Activated B cell treated with CpG ODN at 0.5 μM for 24 hours (primary cell): ENCODE measurements around the gene MTFR2. TPM values are rescaled to one million over a fixed set of nuclear protein-coding genes. Genes with fewer than 3 reads are reported as not detected.

Experiments used
- ATAC-seq: fragments of 200-7000 bp; cut with Tn5 transposase; one replicate; pipeline ENCODE4 v1.10.0; 2021; ENCODE audit warnings: low read depth, mild to moderate bottlenecking, moderate library complexity
- CTCF ChIA-PET: fragments of 350-600 bp; sonication (Branson Sonifier 250); formaldehyde crosslinking; loops from one replicate; lab custom pipeline; 2021; ENCODE audit warnings: antibody characterized with exemption; lab: Charles Lee
- POLR2A ChIA-PET: fragments of 350-600 bp; sonication (Branson Sonifier 250); formaldehyde crosslinking; loops from one replicate; lab custom pipeline; 2021; ENCODE audit warnings: antibody characterized with exemption; lab: Charles Lee
- DNase-seq: peaks from one replicate; pipeline ENCODE4 v3.0.0; 2022
- H3K27ac Mint-ChIP-seq: one replicate; pipeline ENCODE4 v1.8.0; 2020; ENCODE audit warnings: mixed read lengths
- H3K27me3 Mint-ChIP-seq: one replicate; pipeline ENCODE4 v1.8.0; 2021; ENCODE audit warnings: mixed read lengths
- H3K36me3 Mint-ChIP-seq: one replicate; pipeline ENCODE4 v1.8.0; 2021; ENCODE audit warnings: low read depth, mixed read lengths
- H3K4me1 Mint-ChIP-seq: one replicate; pipeline ENCODE4 v1.8.0; 2021; ENCODE audit warnings: mixed read lengths
- H3K4me3 Mint-ChIP-seq: one replicate; pipeline ENCODE4 v1.8.0; 2020; ENCODE audit warnings: mild to moderate bottlenecking, mixed read lengths
- H3K9me3 Mint-ChIP-seq: one replicate; pipeline ENCODE4 v1.8.0; 2020; ENCODE audit warnings: mixed read lengths
- intact Hi-C: fragments of 100-400 bp; cut with micrococcal nuclease; formaldehyde crosslinking; loops from one replicate; pipeline ENCODE4 v1.15.1; 2024
- total RNA-seq: library from RNA; stranded (reverse); gene quantifications from 2 replicates; pipeline ENCODE4 v1.2.3, GENCODE V29; 2022
- TF ChIP-seq, protein P1 (sequence below): fragments of 200-600 bp; IDR thresholded peaks from one replicate; pipeline ENCODE4 v1.8.0; 2022; ENCODE audit warnings: antibody characterized with exemption, mild to moderate bottlenecking

Gene MTFR2
- total RNA-seq = 2.5 and 3.5 TPM in 2 replicates

DNA sequence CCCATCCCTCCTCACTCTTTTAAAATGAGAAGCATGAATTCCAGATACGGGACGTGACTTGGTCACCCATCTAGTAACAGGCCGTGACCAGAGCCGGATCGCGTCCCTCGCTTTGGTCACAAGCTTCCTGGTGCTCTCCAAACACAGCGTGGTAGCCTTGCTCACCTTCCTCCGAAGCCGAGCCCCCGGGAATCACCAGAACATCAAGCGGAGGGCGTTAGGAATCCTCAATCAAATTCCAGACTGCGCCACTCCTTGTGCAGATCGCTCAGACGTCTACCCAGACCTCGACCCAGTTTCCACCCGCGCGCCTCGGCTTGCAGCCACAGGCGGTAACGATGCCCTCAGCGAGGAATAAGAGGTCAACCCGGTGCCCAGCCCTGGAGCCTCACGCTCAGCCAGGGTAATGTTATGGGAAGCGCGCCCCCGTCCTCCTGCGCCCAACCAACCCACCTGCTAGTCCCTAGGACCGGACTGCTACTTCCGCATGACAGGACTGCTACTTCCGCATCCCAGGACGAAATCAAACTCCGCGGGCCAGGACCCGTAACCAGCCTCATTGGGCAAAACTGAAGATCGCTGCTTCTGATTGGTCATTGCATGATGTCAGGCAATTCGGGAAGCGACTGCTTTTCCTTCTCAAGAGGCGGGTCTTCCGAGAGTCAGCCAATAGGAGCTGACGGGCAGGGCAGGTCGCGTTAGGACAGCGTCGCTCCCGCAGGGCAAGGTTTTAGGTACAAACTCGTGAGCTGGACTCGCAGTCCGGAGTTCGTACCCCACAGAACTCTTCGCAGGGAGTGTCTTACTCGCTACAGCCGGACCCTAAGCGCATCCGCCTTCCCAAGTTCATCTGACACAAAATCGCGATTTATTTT, at the start of gene MTFR2:
MTFR2 (minus strand) TSS at position 501 of the 875 bp plus-strand sequence. CDS start 1,212 bp downstream, outside the sequence.
- ChIA-PET CTCF (interaction anchor here (0.8 to 1.2 kb wide), 2 partner anchors 24 to 36 kb away, joined by 3 to 5 read pairs; no protein-coding TSS in a partner anchor), POLR2A (interaction anchor here (0.7 to 6.3 kb wide), 7 partner anchors 10 to 754 kb away, joined by 3 to 84 read pairs (median 4); partner anchors contain the start of gene BCLAF1)
- TF ChIP-seq, protein P1, sequence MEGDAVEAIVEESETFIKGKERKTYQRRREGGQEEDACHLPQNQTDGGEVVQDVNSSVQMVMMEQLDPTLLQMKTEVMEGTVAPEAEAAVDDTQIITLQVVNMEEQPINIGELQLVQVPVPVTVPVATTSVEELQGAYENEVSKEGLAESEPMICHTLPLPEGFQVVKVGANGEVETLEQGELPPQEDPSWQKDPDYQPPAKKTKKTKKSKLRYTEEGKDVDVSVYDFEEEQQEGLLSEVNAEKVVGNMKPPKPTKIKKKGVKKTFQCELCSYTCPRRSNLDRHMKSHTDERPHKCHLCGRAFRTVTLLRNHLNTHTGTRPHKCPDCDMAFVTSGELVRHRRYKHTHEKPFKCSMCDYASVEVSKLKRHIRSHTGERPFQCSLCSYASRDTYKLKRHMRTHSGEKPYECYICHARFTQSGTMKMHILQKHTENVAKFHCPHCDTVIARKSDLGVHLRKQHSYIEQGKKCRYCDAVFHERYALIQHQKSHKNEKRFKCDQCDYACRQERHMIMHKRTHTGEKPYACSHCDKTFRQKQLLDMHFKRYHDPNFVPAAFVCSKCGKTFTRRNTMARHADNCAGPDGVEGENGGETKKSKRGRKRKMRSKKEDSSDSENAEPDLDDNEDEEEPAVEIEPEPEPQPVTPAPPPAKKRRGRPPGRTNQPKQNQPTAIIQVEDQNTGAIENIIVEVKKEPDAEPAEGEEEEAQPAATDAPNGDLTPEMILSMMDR = no peak
- H3K27me3 Mint-ChIP-seq = no peaks in the 10 kb centered on the region
- intact Hi-C loops = loop anchor here (1.0 to 10.0 kb wide), 4 partner anchors 39 to 1195 kb away; partner anchors contain the start of genes AHI1, BCLAF1, HBS1L and MAP7
- DNase-seq (peak; percentile 74), ATAC-seq (peak; percentile 97)
- H3K27ac Mint-ChIP-seq = peak within 1 kb of the TSS; percentile 57
- peaks cover 6% of the 10 kb centered on the region for H3K36me3 Mint-ChIP-seq
- H3K9me3 Mint-ChIP-seq = no peaks in the 10 kb centered on the region
- H3K4me1 Mint-ChIP-seq = peaks cover 27% of the 10 kb centered on the region
- peak within 1 kb of the TSS; percentile 89 for H3K4me3 Mint-ChIP-seq

DNA sequence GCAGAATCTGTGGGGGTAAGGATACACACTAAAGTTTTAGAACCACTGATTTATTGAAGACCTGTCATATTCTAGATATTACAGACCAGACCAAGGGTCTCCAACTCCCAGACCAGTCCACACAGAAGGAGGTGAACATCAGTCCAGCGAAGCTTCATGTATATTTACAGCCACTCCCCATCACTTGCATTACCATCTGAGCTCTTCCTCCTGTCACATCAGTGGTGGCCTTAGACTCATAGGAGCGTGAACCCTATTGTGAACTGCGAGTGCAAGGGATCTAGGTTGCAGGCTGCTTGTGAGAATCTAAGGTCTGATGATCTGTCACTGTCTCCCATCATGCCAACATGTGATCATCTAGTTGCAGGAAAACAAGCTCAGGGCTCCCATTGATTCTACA, 44.5 kb upstream of the MTFR2 start:
- no peak for ATAC-seq
- no peak overlapping the region for H3K27ac Mint-ChIP-seq
- peaks cover 13% of the 10 kb centered on the region for H3K4me1 Mint-ChIP-seq
- peaks cover 6% of the 10 kb centered on the region for H3K36me3 Mint-ChIP-seq
- no peaks in the 10 kb centered on the region for H3K9me3 Mint-ChIP-seq
- ChIA-PET CTCF (no interaction called here), POLR2A (no interaction called here)
- H3K4me3 Mint-ChIP-seq = no peak overlapping the region
- no peak for DNase-seq
- intact Hi-C loops = no loop called here
- TF ChIP-seq, protein P1 = no peak
- H3K27me3 Mint-ChIP-seq = no peaks in the 10 kb centered on the region

DNA sequence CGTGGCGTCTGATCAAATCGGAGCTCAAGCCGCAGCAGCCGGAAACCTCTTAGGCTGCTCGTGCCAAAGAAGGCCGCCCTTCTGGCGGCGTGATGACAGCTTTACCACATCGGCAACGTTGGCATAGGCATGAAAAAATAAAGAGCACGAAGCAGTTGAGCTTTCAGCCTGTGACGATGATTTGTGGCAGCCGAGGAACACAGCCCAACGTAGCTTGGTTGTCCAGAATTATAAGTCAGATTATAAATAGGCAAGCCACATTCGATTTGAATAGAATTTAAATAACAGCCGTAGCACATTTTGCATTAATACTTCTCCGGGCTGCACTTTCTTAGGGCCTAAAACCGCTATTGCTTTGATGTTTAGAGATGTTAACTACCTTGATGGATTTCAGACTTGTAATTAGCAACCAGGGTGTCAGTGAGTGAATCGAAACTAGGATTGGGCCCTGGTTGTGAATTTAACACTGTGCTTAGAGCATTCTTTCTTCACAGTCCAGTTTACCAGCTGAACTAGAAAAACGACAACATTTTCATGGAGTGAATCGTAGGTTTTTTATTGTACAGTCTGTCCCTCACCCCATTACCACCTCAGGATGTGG, 40.4 kb upstream of the MTFR2 start:
- peak; percentile 26 for ATAC-seq
- TF ChIP-seq, protein P1 = no peak

DNA sequence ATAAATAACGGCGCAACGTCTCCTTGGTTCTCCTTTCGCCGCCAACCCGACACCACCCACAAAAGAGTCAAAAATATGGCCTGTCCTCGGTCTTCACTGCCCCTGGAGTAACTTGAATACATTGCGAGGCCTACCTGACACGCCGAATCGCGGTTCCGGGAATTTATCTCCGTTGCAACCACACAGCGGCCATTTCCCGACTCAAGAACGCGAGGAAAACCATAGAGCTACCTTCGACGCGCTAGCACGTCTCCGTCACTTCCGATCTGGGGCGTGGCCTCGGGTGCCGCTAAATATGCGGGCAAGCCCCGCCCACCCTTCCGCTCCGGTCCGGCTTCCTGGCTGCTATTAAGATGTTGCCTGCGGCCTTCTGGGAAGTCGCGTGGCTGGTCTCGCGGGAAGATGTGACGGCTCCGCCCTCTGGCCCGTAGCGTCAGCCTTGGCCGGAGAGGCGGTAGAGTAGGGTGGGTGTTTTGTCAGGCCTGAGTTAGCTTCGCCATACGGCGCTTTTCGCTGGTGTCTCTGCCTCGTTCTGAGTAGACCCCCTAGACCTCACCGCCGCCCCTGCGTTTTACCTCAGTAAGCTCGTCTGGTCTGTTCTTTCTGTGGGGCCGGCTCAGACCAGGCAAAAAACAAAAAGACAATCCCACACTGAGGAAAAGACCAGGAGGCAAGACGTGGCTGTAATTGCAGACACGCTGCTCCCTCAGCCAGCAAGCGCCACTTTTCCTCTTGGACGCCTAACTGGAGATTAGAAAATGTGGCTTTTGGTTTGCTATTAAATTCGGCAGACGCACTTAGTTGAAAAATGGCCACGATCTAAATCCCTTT, 39.7 kb upstream of the MTFR2 start, which contains the start of gene BCLAF1:
BCLAF1 (minus strand) TSS at position 268 of the 831 bp plus-strand sequence. CDS start 9,980 bp downstream, outside the sequence.
- DNase-seq (peak; percentile 98), ATAC-seq (peak; percentile 80)
- POLR2A ChIA-PET = interaction anchor here (0.5 to 4.0 kb wide), 38 partner anchors 8 to 1890 kb away, joined by 3 to 84 read pairs (median 5); partner anchors contain the start of genes AHI1, HBS1L, MAP3K5 and MTFR2
- Mint-ChIP-seq H3K4me1 (peaks cover 49% of the 10 kb centered on the region), H3K27me3 (no peaks in the 10 kb centered on the region), H3K9me3 (no peaks in the 10 kb centered on the region), H3K36me3 (peaks cover 33% of the 10 kb centered on the region), H3K4me3 (peak within 1 kb of the TSS; percentile 100), H3K27ac (peak within 1 kb of the TSS; percentile 100)
- intact Hi-C loops = loop anchor here (1.0 to 5.0 kb wide), 10 partner anchors 28 to 1235 kb away; partner anchors contain the start of genes HBS1L, MAP3K5, MTFR2 and PEX7
- CTCF ChIA-PET = interaction anchor here (1.0 to 2.5 kb wide), 4 partner anchors 28 to 791 kb away, joined by 3 to 18 read pairs (median 6); partner anchors contain the start of gene MAP3K5
- TF ChIP-seq, protein P1 = no peak

More for the DNA sequence above, 40.4 kb upstream of the MTFR2 start:
- peak; percentile 57 for DNase-seq
- Mint-ChIP-seq H3K36me3 (peaks cover 27% of the 10 kb centered on the region), H3K4me1 (peaks cover 42% of the 10 kb centered on the region), H3K27ac (peak overlapping the region; percentile 100), H3K27me3 (no peaks in the 10 kb centered on the region), H3K4me3 (peak overlapping the region; percentile 100), H3K9me3 (no peaks in the 10 kb centered on the region)
- POLR2A ChIA-PET = interaction anchor here (0.5 to 4.0 kb wide), 32 partner anchors 8 to 1235 kb away, joined by 3 to 84 read pairs (median 5); partner anchors contain the start of genes AHI1, HBS1L, MAP3K5 and MTFR2
- CTCF ChIA-PET = interaction anchor here (1.0 to 2.5 kb wide), 4 partner anchors 27 to 792 kb away, joined by 3 to 18 read pairs (median 6); partner anchors contain the start of gene MAP3K5
- intact Hi-C loops = loop anchor here (1.0 kb wide), 1 partner anchor 27 kb away; no protein-coding TSS in a partner anchor
